Heart right ventricle (tissue), 16 donors: ENCODE data around the gene PLAC1. TPM values are rescaled to one million over a fixed set of nuclear protein-coding genes. Genes with fewer than 3 reads are reported as not detected.

Experiments used
- ATAC-seq, 8 donors: fragments of 200-7000 bp; cut with Tn5 transposase; one replicate each; pipeline ENCODE4 v1.9.1; 2020; ENCODE audit warnings: mild to moderate bottlenecking in 8 of 8, moderate library complexity in 8 of 8, moderate number of reproducible peaks in 1 of 8
- DNase-seq, 2 donors: peaks; one replicate each; pipeline ENCODE4 v3.0.0-alpha.2; 2020
- H3K27ac ChIP-seq, 10 donors: fragments of 200-600 bp; sonication (generic) in 2 of 10; one replicate each; pipeline versions ENCODE4 v1.5.0 to v1.8.0; 2020 to 2022; ENCODE audit warnings: mild to moderate bottlenecking in 3 of 10
- H3K27me3 ChIP-seq, 7 donors: fragments of 200-600 bp; one replicate each; pipeline ENCODE4 v1.8.0; 2021 to 2022; ENCODE audit warnings: mild to moderate bottlenecking in 2 of 7
- H3K36me3 ChIP-seq, 9 donors: fragments of 200-600 bp; sonication (generic) in 1 of 9; one replicate each; pipeline versions ENCODE4 v1.5.0 to v1.8.0; 2020 to 2022; ENCODE audit warnings: mild to moderate bottlenecking in 2 of 9
- H3K4me1 ChIP-seq, 9 donors: fragments of 200-600 bp; sonication (generic) in 1 of 9; one replicate each; pipeline versions ENCODE4 v1.5.0 to v1.8.0; 2020 to 2022; ENCODE audit warnings: mild to moderate bottlenecking in 4 of 9
- H3K4me3 ChIP-seq, 10 donors: fragments of 200-600 bp; sonication (generic) in 2 of 10; one replicate each; pipeline versions ENCODE4 v1.5.0 to v1.8.0; 2020 to 2022; ENCODE audit warnings: mild to moderate bottlenecking in 7 of 10, moderate library complexity in 2 of 10
- H3K9me3 ChIP-seq, 11 donors: fragments of 200-600 bp in 10 of 11; sonication (generic) in 2 of 11; one replicate each; pipeline versions ENCODE4 v1.5.0 to v1.8.0; 2013 to 2022; ENCODE audit warnings: mild to moderate bottlenecking in 2 of 11, control low read depth in 1 of 11, moderate library complexity in 1 of 11
- WGBS, 2 donors: extraction: QIAGEN DNeasy Blood & Tissue Kit; methylation state at CpG; one replicate each; pipeline ENCODE4 v1.1.7; 2013; ENCODE audit warnings: inconsistent platforms in 1 of 2; 5-methylcytosine and 5-hydroxymethylcytosine counted together
- intact Hi-C, 10 donors: fragments of 100-400 bp; cut with DNase I; formaldehyde crosslinking; loops; one replicate each; pipeline versions ENCODE4 v1.11.1 to v1.14.2; 2022
- polyA plus RNA-seq, 2 donors: library from polyadenylated mRNA; stranded (reverse); fragments of 200-250 nt; gene quantifications; one replicate each; pipeline ENCODE4 v1.2.3, GENCODE V29; 2013
- total RNA-seq, 10 donors: library from RNA; stranded (reverse); fragmentation: NEBNext Ultra II Directional in 3 of 10; extraction: Animal tissue kit (Norgen Biotek cat#: 25700) in 3 of 10; gene quantifications; one replicate each; pipeline versions ENCODE4 v1.2.1 to v1.2.4, GENCODE V29; 2021 to 2023
- TF ChIP-seq, protein P1 (sequence below), 9 donors: fragments of 200-600 bp; sonication (generic) in 2 of 9; IDR thresholded peaks; one replicate each; pipeline versions ENCODE4 v1.5.0 to v1.8.0; 2021 to 2022; ENCODE audit warnings: antibody characterized with exemption in 9 of 9, mild to moderate bottlenecking in 5 of 9, moderate library complexity in 1 of 9
- donor health status: Arrhythmogenic right ventricular cardiomyopathy.
- donor health status: ischemic (EF 13 %, LVEDD 7.1; RV severe dilation, severe dysfunction).
- donor health status: healthy with polysubstance abuse.
- donor health status: DM: no; HTN: yes; CAD: no.
- donor health status: DM: no; HTN: no; CAD: no.
- donor health status: ischemic (EF 25% LVEDD 6.9; RV normal size, moderate dysfunction).
- donor health status: ischemic (EF 25% LVEDD 5.7; RV mildly dilated, moderate dysfunction).
- donor health status: healthy.
- donor health status: DM: yes; HTN: yes; CAD: no.
- donor health status: Ischemic cardiomyopathy.
- donor health status: ischemic (EF 35%, LVEDD 5.7; RV mildly dilated, moderate dysfunction).
- donor health status: nonischemic (EF 11% LVEDD 7.7; RV severe dilation, severe dysfunction).
- donor health status: DM: yes; HTN: yes; CAD: no.
- donor health status: PGD.
- donor health status: ischemic (EF 29% LVEDD 5.4; RV normal size, mild dysfunction).
- donor health status: nonischemic (EF 23%, LVEDD 6.1; RV moderate dilation, normal function).

The PLAC1 gene
- total and polyA plus RNA-seq, 12 donors = not detected

DNA sequence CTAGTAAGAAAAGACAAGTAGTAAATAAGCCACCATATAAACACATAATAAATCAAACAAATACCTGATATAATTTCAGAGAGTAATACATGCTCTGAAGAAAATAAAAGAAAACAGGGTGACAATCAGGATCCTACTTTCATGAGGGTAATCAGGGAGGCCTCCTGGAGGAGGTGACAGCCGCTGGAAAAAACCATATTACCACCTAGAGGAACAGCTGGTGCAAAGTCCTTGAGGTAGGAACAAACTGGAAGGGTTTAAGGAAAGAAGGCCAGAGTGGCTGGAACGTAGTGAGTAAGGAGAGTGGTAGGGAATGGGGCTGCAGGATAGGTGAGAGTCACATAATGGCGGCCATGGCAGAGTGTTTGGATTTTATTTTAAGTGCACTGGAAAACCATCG, 19.1 kb upstream of the PLAC1 start:
- 98% methylated on average over 4 of the region's 4 CpGs for WGBS, 2 donors
- TF ChIP-seq, protein P1, sequence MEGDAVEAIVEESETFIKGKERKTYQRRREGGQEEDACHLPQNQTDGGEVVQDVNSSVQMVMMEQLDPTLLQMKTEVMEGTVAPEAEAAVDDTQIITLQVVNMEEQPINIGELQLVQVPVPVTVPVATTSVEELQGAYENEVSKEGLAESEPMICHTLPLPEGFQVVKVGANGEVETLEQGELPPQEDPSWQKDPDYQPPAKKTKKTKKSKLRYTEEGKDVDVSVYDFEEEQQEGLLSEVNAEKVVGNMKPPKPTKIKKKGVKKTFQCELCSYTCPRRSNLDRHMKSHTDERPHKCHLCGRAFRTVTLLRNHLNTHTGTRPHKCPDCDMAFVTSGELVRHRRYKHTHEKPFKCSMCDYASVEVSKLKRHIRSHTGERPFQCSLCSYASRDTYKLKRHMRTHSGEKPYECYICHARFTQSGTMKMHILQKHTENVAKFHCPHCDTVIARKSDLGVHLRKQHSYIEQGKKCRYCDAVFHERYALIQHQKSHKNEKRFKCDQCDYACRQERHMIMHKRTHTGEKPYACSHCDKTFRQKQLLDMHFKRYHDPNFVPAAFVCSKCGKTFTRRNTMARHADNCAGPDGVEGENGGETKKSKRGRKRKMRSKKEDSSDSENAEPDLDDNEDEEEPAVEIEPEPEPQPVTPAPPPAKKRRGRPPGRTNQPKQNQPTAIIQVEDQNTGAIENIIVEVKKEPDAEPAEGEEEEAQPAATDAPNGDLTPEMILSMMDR (IDR thresholded peaks at IDR 0.05) = no peak
- intact Hi-C loops = no loop called here
- H3K36me3 ChIP-seq = no peaks in the 10 kb centered on the region
- no peak overlapping the region for H3K4me3 ChIP-seq
- ATAC-seq (no peak), DNase-seq (no peak)
- no peak overlapping the region for H3K27ac ChIP-seq
- H3K27me3 ChIP-seq = peaks cover 0 to 9% (median 0%) of the 10 kb centered on the region in 7 donors
- H3K9me3 ChIP-seq = no peaks in the 10 kb centered on the region
- peaks cover 0 to 3% (median 0%) of the 10 kb centered on the region in 9 donors for H3K4me1 ChIP-seq

DNA sequence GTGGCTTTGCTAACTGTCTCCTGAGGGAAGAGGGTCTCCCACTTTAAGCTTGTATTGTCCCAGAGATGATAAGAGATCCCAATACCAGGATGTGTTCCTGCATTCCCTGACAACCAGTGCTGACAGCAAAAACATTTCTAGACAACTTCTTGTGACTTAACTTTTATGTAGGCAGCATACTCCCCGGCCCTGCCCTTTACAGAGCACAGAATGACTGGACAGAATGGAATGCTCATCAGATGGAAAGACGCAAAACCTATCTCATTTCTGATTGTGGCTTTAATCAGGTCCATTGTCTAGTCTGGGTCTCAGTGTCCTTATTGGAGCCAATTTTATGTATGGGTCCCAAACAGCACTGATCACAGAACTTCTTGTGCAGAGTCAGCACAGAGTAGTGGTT, 18.2 kb upstream of the PLAC1 start:
- ATAC-seq = no peak
- peaks cover 0 to 3% (median 0%) of the 10 kb centered on the region in 9 donors for H3K4me1 ChIP-seq
- H3K27me3 ChIP-seq = peaks cover 0 to 9% (median 0%) of the 10 kb centered on the region in 7 donors
- no peak overlapping the region for H3K27ac ChIP-seq
- intact Hi-C loops = no loop called here
- H3K36me3 ChIP-seq = no peaks in the 10 kb centered on the region
- no peak overlapping the region for H3K4me3 ChIP-seq
- TF ChIP-seq, protein P1 (IDR thresholded peaks at IDR 0.05) = no peak
- WGBS, 2 donors = 67 to 72% methylated on average over 2 of the region's 2 CpGs
- DNase-seq = no peak
- H3K9me3 ChIP-seq = no peaks in the 10 kb centered on the region

DNA sequence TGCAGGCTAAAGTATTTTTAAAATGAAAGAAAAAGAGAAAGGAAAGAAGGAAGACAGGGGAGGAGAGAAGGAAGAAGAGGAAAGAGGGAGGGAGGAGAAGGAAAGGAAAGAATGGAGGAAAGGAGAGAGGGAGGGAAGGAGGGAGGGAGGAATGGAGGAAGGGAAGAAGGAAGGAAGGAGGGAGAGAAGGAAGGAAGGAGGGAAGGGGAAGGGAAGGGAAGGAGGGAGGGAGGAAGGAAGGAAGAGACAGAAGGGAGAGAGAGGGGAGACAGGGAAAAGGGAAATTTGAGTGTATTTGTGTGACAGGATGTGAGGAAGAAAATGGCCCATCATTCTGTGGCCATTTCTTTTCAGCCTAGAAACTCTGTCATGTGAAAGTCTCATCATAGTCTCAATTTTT, 14.9 kb upstream of the PLAC1 start:
- TF ChIP-seq, protein P1 (IDR thresholded peaks at IDR 0.05) = no peak
- Histone ChIP-seq H3K9me3 (no peaks in the 10 kb centered on the region), H3K4me1 (peaks cover 0 to 7% (median 0%) of the 10 kb centered on the region in 9 donors), H3K4me3 (no peak overlapping the region), H3K36me3 (no peaks in the 10 kb centered on the region), H3K27ac (no peak overlapping the region), H3K27me3 (peaks cover 0 to 10% (median 0%) of the 10 kb centered on the region in 7 donors)
- ATAC-seq (no peak), DNase-seq (no peak)
- intact Hi-C loops = no loop called here

DNA sequence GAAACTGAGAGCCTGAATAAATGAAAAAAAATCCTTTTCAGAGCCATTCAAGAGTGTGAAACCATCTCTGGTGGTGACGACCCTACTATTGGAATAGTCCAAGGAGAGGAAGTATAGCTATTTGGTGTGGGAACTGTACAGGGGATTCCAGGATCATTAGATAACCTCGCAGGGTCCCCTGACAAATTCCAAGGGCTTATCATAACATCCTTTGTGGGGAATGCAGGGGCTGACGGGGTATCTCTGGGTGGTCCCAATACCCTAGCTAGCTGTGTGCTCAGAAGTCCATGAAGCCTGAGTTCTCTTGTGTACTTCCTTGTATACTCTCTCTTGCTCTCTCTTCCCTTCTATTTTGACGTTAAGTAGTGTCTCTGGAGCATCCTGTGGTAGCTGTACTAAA, 13.8 kb upstream of the PLAC1 start:
- H3K27me3 ChIP-seq = peaks cover 0 to 16% (median 0%) of the 10 kb centered on the region in 7 donors
- TF ChIP-seq, protein P1 (IDR thresholded peaks at IDR 0.05) = no peak
- no peaks in the 10 kb centered on the region for H3K36me3 ChIP-seq
- peak overlapping the region in 1 of 10 donors; percentile 31 for H3K27ac ChIP-seq
- H3K9me3 ChIP-seq = no peaks in the 10 kb centered on the region
- ATAC-seq = no peak
- no peak for DNase-seq
- H3K4me1 ChIP-seq = peaks cover 0 to 7% (median 0%) of the 10 kb centered on the region in 9 donors
- H3K4me3 ChIP-seq = no peak overlapping the region
- intact Hi-C loops = loop anchor here in 1 of 10 donors (1.0 kb wide), 1 partner anchor 30 kb away; no protein-coding TSS in a partner anchor
- 87% methylated on average over 4 of the region's 4 CpGs for WGBS, 2 donors
